ENCODE measurements around the gene PSMA5. TPM values are rescaled to one million over a fixed set of nuclear protein-coding genes. Genes with fewer than 3 reads are reported as not detected.
"Not testable (repeated sequence)": the region's sequence is repeated elsewhere in the genome, so short reads cannot be mapped to it uniquely, and the experiment has no call there.

The PSMA5 gene
- total RNA-seq, 2 donors from 2014 or later: 43.3 to 51.2 TPM

DNA sequence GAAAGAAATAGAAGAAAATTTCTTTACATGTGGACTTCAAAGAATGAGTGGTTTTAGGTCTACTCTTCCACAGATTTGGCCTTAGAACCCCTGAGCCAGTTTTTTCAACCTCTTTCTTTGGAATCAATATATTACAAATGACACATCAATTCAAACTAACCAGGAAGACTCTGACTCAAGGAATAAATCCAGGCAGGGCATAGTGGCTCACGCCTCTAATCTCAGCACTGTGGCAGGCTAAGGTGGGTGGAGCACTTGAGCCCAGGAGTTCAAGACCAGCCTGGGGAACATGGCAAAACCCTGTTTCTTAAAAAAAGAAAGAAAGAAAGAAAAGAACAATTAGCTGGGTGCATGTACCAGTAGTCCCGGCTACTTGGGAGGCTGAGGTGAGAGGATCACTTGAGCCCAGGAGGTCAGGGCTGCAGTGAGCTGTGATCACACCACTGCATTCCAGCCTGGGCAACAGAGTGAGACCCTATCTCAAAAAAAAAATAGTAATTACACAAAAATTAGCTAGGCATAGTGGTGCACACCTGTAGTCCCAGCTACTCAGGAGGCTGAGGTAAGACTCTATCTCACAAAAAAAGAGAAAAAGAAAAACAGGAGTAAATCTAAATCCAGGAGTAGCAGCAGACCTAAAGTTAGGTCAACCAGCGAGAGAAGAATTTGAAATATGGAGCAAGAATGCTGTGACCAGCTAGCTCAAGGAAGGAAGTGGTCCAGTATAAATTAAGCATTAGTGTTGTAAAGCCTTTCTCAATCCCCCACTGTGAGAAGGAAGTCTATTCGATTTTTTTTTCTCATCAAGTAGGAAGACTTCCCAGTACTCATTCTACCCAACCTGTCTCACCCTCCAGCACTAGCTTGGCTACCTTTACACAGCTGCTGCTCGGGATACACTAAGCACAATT is 30.4 kb downstream of the PSMA5 start:
- intact Hi-C loops (cut with DNase I): loop anchor here in 1 of 2 donors (5.0 kb wide), 1 partner anchor 39 kb away; no protein-coding TSS in a partner anchor
- no peak for DNase-seq (ENCODE audit: low spot score)

- DNase-seq (ENCODE audit: low spot score): not testable (repeated sequence)
- intact Hi-C loops (cut with DNase I): loop anchor here in 1 of 2 donors (5.0 kb wide), 1 partner anchor 38 kb away; no protein-coding TSS in a partner anchor
Observed at GRCh38 chr1:109395282-109395599, 31.0 kb downstream of the PSMA5 start.

DNA sequence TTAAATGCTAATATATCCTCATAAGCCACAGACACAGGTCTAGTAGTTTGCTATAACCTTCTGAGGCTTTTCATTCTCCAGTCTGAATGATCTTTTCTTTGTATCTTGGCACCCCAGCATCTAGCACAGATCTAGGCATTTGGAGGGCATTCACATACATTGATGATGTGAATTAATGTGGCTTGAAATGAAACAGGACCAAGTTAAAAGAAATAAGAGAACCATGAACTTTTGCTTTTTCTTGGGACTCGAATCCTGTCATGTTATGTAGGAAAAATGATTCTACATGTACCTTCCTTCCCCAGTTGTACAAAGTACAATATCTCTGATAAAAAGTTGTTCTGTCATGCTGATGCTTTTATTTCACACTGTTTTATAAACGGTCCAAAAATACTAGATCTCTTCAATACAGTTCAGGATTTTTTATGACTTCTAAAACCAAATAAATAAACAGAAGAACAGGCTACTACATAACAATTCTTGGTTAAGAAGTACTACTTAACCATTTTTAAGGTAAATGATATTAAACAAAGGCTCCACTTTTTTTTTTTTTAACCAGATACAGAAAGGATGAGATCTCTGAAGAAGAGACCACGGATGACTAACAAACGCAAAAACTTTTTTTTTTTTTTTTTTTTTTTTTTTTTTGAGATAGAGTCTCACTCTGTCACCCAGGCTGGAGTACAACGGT is 31.5 kb downstream of the PSMA5 start:
- no peak for DNase-seq (ENCODE audit: low spot score)
- intact Hi-C loops (cut with DNase I): loop anchor here in 1 of 2 donors (5.0 kb wide), 1 partner anchor 37 kb away; no protein-coding TSS in a partner anchor

GRCh38 chr1:109393617-109394233 is 32.5 kb downstream of the PSMA5 start:
- intact Hi-C loops (cut with DNase I): no loop called here
- no peak for DNase-seq (ENCODE audit: low spot score)

DNA sequence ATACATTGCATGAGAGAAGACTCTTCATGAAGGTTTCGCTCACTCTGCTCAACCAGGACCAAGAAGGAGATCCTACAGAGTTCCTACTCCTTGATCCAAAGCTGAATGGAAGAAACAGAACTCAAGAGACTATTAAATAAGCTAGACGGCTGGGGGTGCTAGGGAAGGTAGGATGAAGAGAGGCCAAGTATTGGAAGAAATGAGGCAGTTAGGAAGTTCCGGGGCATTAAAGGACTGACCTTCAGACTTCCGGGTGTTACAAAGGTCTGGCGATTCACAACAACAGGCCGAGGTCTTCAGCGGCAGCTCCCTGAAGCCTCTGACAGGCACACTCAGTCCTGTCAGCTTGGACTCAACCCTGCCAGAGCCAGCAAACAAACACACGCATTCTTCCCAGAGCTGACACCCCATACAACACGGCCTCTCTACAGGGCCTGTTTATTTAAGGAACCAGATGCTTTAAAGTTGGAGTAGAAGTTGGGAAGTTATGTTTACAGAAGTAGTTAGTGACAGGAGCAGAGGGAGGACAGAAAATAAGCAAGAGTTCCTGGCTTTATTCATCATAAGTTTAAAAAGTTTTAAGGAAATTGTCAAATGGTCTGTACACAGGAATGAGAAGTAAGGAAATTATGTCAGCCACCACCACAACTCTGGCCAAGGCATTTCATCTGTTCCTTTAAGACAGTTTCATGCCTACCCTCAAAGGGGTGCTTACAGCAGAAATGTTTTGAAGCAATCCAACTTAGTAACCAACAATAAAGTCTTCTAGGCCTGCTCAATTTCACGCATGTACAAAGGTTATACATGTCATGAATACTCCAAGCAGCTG is 33.2 kb downstream of the PSMA5 start:
- intact Hi-C loops (cut with DNase I): no loop called here
- DNase-seq (ENCODE audit: low spot score): no peak

DNA sequence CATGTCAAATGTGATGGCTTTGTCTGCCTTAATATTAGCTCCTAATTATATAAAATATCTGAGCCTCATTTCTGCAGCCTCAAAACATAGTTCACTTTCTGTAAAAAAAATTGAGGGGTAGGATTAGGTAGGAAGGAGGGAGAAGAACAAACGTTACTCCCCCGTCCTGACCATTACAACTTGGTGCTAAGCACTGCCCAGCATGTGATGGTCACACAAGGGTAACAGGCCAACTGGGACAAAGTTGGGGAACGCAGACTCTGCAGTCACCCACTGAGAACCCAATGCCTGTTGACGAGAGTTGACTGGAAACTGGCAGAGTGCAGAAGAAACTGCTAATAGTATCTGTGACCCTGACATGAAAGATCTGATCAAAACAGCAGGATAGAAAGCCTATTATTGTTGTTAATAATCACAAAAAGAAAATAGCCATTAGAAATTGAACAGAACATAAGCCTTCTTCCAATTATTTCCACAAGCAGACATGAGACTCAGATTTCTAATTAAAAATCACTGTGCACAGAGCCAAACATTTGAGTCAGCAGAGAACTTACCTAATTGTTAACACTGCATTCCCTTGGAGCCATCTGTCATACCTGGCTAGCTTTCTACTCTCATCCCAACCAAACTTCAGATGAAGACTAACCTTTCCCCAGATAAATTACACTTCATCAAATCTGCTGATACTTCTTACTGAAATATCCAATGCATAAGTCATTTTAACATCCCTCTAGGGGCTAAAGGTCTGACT is 34.0 kb downstream of the PSMA5 start:
- intact Hi-C loops (cut with DNase I): no loop called here
- DNase-seq (ENCODE audit: low spot score): no peak

DNA sequence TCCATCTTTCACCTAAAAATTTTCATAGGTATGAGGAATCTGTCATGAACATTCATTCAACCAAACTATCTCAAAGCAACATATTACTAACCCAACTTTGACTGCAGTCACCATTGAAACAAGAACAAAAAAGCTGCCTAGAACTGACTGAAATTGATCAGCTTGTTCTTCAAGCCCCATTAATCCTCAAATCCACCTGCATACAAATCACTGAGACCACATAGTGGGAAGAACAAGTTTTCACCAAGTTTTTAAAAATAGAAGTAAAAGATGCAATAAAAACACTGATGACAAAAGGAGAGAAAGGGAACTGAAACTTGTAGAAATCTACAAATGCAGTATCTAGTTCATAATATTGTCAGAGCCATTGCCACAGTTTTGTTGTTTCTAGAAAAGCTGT is 34.6 kb downstream of the PSMA5 start:
- intact Hi-C loops (cut with DNase I): no loop called here
- DNase-seq (ENCODE audit: low spot score): no peak

- no peak for DNase-seq (ENCODE audit: low spot score)
- intact Hi-C loops (cut with DNase I): no loop called here
Observed at GRCh38 chr1:109391157-109391556, 35.1 kb downstream of the PSMA5 start.

DNA sequence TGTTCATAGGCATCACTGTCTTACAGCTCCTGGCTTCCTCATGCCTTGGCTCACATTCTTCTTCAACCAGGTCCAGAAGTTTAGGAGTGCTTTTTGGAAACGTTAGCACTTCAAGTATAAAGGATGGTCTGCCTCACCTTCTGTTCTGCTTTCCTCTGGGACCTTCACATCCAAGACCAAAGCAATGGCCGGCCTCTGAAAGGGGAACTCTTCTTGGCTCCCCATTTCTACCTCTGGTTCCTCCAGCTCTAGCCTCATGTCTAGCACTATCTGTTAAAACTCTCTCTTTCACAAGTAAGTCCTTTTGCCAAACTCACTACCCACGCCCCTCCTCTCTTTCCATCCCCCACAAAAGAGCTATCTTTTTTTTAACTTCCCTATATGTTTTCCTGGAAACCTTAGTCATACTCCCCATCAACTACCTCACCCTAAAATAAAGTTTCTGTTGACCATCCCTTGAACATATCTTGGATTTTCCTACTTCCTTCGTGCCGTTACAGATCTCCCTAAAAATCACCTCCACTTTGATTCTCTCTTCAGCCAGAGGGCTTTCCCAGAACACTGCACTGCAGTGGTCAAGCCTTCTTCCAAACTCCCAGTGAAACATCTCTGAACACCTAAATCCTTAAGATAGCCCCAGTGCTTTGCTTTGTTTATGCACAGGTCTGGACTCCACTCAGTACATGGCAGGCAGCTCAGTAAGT is 36.5 kb downstream of the PSMA5 start:
- intact Hi-C loops (cut with DNase I): no loop called here
- no peak for DNase-seq (ENCODE audit: low spot score)

DNA sequence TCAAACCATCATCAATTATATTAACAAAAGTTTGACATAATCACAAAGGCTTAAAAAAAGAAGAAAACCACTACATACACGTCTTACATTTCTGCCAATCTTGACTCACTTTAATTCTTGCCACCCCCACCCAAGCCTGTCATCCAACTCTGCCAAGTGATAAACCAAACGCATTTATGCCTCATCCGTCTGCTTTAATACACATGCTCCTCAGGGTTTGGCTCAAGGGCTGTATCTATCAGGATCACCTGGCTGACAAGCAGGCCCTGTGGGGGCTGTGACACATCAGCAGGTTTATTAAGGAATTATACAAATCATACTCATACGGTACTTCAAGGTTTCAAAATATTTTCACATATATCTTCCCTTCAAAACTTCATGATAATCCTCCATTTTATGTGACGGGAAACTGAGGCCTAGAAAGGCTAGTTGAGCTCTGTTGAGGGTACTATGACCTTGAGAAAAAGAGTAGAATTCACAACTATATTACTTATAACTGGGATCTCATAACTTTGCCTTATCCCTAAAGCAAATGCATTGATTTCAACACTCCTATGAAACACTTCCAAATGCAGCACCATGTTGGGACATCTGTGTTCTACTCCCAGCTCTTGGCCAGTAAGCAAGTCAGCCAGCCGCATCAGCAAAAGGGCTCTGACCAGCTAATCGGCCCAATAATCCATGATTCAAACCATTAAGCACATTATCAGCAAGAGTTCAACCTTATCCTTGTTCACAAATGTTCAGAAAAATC is 37.2 kb downstream of the PSMA5 start:
- no peak for DNase-seq (ENCODE audit: low spot score)
- intact Hi-C loops (cut with DNase I): no loop called here

- DNase-seq (ENCODE audit: low spot score): no peak
- intact Hi-C loops (cut with DNase I): no loop called here
Observed at GRCh38 chr1:109388208-109388711, 38.0 kb downstream of the PSMA5 start.

GRCh38 chr1:109386054-109386717 is 40.1 kb downstream of the PSMA5 start:
- DNase-seq (ENCODE audit: low spot score): no peak
- intact Hi-C loops (cut with DNase I): no loop called here

DNA sequence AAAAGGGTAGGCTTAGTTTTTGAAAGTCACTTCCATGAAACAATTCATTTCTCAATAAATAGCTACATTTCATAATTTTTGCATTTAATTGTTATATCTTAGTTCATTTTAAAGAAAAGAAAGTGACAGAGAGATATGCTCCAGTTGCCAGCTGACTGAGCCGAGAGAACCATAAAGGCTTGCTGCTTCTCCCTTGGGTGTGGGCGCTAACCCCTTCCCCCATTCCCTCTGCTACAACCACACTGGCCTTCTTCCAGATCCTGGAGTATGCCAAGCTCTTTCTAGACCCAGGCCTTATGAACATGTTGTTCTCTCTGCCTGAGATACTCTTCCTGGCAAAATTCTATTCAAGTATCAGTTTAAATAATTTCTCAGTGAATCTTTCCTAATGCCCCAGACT is 40.8 kb downstream of the PSMA5 start:
- no peak for DNase-seq (ENCODE audit: low spot score)
- intact Hi-C loops (cut with DNase I): no loop called here

GRCh38 chr1:109383854-109384253 is 42.4 kb downstream of the PSMA5 start:
- DNase-seq (ENCODE audit: low spot score): no peak
- intact Hi-C loops (cut with DNase I): no loop called here

DNA sequence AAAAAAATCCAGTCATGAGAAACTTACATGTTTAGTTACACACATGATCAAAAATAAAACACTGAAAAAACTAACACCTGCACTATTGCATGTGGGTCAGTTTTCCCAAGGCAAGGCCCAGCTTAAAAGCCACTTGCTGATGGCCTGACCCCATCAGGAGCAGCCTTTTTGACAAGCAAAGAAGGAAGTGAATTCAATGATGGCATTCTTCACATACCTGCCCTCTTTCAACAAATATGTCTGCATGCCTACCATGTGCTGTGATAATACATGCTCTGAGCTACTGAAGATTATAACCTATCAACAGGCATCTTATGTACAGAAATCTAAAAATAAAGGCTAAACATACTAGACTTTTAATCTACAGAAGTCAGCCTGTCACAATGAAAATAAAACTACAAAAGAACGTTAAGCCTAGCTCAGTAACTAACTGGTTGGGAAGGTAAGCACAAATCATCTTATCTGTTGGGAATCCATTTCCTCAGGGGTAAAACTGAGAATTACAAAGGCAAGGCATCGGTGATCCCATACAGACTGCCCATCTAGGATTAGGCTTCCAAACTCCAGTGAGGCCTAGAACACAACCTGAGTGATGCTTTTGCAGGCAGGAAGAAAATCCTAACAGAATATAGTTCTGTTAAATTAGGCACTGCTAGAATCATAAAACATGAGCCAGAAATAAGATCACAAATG is 43.0 kb downstream of the PSMA5 start:
- no peak for DNase-seq (ENCODE audit: low spot score)
- intact Hi-C loops (cut with DNase I): no loop called here

GRCh38 chr1:109381573-109381972 is 44.7 kb downstream of the PSMA5 start:
- DNase-seq (ENCODE audit: low spot score): no peak
- intact Hi-C loops (cut with DNase I): no loop called here

Data from posterior vena cava (tissue), 2 donors.